ENCODE results near the gene ITGA11.

ITGA11 gene

GRCh38 chr15:68312701-68313204 lies 119.2 kb downstream of the ITGA11 start:
- DNase-seq (ENCODE audit: low read depth, low spot score), result no peak

GRCh38 chr15:68311859-68312557 lies 120.0 kb downstream of the ITGA11 start:
- no peak for DNase-seq (ENCODE audit: low read depth, low spot score)

- no peak for DNase-seq (ENCODE audit: low read depth, low spot score)
Measured at GRCh38 chr15:68311464-68311835, 120.5 kb downstream of the ITGA11 start.

- DNase-seq (ENCODE audit: low read depth, low spot score), result no peak
Measured at GRCh38 chr15:68310804-68311463, 121.0 kb downstream of the ITGA11 start.

- no peak for DNase-seq (ENCODE audit: low read depth, low spot score)
Measured at GRCh38 chr15:68310178-68310803, 121.7 kb downstream of the ITGA11 start.

- no peak for DNase-seq (ENCODE audit: low read depth, low spot score)
Measured at GRCh38 chr15:68309024-68309423, 122.9 kb downstream of the ITGA11 start.

GRCh38 chr15:68307131-68307928 lies 124.6 kb downstream of the ITGA11 start:
- no peak for DNase-seq (ENCODE audit: low read depth, low spot score)

- no peak for DNase-seq (ENCODE audit: low read depth, low spot score)
Measured at GRCh38 chr15:68305420-68305871, 126.5 kb downstream of the ITGA11 start.

- no peak for DNase-seq (ENCODE audit: low read depth, low spot score)
Measured at GRCh38 chr15:68304589-68305337, 127.2 kb downstream of the ITGA11 start.

GRCh38 chr15:68303560-68304436 lies 128.2 kb downstream of the ITGA11 start:
- DNase-seq (ENCODE audit: low read depth, low spot score), result no peak

GRCh38 chr15:68303134-68303533 lies 128.8 kb downstream of the ITGA11 start:
- no peak for DNase-seq (ENCODE audit: low read depth, low spot score)

- no peak for DNase-seq (ENCODE audit: low read depth, low spot score)
Measured at GRCh38 chr15:68302729-68303128, 129.2 kb downstream of the ITGA11 start.

GRCh38 chr15:68301301-68301700 lies 130.7 kb downstream of the ITGA11 start:
- DNase-seq (ENCODE audit: low read depth, low spot score), result no peak

GRCh38 chr15:68300115-68300940 lies 131.6 kb downstream of the ITGA11 start:
- DNase-seq (ENCODE audit: low read depth, low spot score), result no peak

GRCh38 chr15:68299436-68299835 lies 132.5 kb downstream of the ITGA11 start:
- DNase-seq (ENCODE audit: low read depth, low spot score), result no peak

GRCh38 chr15:68298882-68299381 lies 133.0 kb downstream of the ITGA11 start:
- DNase-seq (ENCODE audit: low read depth, low spot score), result no peak

GRCh38 chr15:68298336-68298735 lies 133.6 kb downstream of the ITGA11 start:
- no peak for DNase-seq (ENCODE audit: low read depth, low spot score)

- DNase-seq (ENCODE audit: low read depth, low spot score), result no peak
Measured at GRCh38 chr15:68295014-68295805, 136.8 kb downstream of the ITGA11 start.
